ENCODE data around the gene TNFRSF8. TPM values are rescaled to one million over a fixed set of nuclear protein-coding genes. Genes with fewer than 3 reads are reported as not detected.

Gene TNFRSF8
- polyA plus RNA-seq, 2 of the 4 experiments (the other 2 are of a cell fraction), result 0.05 TPM; not detected in 1

DNA sequence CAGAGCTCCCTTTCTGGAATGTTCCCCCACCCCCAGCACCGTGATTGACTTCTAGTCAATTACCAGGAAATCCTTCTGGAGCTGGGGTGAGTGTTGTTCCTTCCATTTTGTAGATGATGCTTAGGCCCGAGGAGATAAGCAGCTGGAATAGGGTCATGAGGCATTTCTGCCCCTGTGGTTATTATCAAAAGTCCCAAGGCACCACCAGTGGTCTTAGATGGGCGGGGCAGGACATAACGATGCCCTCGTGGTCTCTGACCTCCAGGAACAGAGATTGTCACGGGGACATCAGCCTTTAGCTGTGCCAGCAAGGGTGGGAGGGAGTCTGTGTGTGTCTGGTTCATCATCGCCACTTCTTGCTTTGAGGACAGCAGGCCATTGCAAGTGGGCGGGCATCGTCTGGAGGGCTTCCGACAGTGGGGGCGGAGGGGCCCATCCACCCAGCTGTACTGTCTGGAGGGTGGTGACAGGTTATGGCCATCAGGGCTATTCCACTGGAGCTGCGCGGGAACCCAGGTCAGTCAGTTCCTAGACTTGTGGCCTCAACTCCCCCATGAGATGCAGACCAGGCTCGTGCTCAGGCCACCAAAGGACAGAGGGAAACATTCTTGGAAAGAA lies 22.6 kb downstream of the TNFRSF8 start:
- Histone ChIP-seq H3K9me3 (no peaks in the 10 kb centered on the region), H3K27ac (no peak overlapping the region), H3K4me2 (no peak overlapping the region), H3K4me1 (no peaks in the 10 kb centered on the region), H3K4me3 (no peak overlapping the region)
- 69% methylated on average over 4 of the region's 14 CpGs for WGBS (ENCODE audit: missing lambda C conversion rate)
- ATAC-seq (no peak), FAIRE-seq (no peak), DNase-seq (ENCODE audit: low read depth in 1 of 2, low spot score in 1 of 2) (no peak)
- TF ChIP-seq, protein P1, sequence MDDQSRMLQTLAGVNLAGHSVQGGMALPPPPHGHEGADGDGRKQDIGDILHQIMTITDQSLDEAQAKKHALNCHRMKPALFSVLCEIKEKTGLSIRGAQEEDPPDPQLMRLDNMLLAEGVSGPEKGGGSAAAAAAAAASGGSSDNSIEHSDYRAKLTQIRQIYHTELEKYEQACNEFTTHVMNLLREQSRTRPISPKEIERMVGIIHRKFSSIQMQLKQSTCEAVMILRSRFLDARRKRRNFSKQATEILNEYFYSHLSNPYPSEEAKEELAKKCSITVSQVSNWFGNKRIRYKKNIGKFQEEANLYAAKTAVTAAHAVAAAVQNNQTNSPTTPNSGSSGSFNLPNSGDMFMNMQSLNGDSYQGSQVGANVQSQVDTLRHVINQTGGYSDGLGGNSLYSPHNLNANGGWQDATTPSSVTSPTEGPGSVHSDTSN (IDR thresholded peaks at IDR 0.05), result no peak
- no peak for TF ChIP-seq HOXA7 (CRISPR knock-in tag; IDR thresholded peaks at IDR 0.05)
- no peak for TF ChIP-seq POLR2AphosphoS2 (conservative IDR thresholded peaks at IDR 0.05; ENCODE audit: low read length)
- TF ChIP-seq, protein P2, sequence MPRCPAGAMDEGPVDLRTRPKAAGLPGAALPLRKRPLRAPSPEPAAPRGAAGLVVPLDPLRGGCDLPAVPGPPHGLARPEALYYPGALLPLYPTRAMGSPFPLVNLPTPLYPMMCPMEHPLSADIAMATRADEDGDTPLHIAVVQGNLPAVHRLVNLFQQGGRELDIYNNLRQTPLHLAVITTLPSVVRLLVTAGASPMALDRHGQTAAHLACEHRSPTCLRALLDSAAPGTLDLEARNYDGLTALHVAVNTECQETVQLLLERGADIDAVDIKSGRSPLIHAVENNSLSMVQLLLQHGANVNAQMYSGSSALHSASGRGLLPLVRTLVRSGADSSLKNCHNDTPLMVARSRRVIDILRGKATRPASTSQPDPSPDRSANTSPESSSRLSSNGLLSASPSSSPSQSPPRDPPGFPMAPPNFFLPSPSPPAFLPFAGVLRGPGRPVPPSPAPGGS (IDR thresholded peaks at IDR 0.05), result no peak
- TF ChIP-seq, protein P3, sequence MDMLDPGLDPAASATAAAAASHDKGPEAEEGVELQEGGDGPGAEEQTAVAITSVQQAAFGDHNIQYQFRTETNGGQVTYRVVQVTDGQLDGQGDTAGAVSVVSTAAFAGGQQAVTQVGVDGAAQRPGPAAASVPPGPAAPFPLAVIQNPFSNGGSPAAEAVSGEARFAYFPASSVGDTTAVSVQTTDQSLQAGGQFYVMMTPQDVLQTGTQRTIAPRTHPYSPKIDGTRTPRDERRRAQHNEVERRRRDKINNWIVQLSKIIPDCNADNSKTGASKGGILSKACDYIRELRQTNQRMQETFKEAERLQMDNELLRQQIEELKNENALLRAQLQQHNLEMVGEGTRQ (IDR thresholded peaks at IDR 0.05), result no peak
- TF ChIP-seq NPAS2 (CRISPR knock-in tag; IDR thresholded peaks at IDR 0.05; ENCODE audit: borderline replicate concordance), result no peak
- TF ChIP-seq RARB (CRISPR knock-in tag; IDR thresholded peaks at IDR 0.05), result no peak
- CTCF ChIA-PET, result interaction anchor here (0.6 to 1.2 kb wide), 2 partner anchors 19 to 67 kb away, joined by 4 read pairs; no protein-coding TSS in a partner anchor
- POLR2A ChIA-PET, result no interaction called here

DNA sequence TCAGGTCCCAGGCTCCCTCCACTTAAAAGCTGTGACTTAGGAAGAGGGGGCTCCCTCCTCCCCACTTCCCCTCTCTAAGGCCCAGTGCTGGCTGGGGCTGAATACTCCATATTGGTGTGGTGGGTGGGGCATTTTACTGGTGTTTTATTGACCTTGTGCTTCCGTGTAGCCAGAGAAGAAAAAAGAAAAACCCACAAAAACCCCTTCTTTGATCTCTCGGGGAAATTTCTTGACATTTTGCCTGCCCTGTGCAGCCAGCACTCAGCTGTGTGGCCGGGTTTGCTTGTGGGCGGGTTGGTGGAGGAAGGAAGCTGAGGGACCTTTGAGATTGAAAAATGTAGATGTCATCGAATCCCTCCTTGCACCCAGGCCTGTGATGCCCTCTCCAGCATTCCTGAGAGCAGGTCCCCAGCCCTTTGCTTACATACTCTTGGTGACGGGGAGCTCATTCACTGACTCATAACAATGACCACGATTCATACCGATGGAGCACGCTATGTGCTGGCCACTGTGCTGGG lies 24.8 kb downstream of the TNFRSF8 start:
- FAIRE-seq (no peak), DNase-seq (ENCODE audit: low read depth in 1 of 2, low spot score in 1 of 2) (no peak), ATAC-seq (no peak)
- TF ChIP-seq EHMT2 (IDR thresholded peaks at IDR 0.05; ENCODE audit: low read depth), result no peak
- CTCF ChIA-PET, result interaction anchor here (0.6 to 1.4 kb wide), 2 partner anchors 8 to 45 kb away, joined by 3 read pairs; no protein-coding TSS in a partner anchor
- Histone ChIP-seq H3K4me2 (no peak overlapping the region), H3K9me3 (no peaks in the 10 kb centered on the region), H3K4me3 (no peak overlapping the region), H3K27ac (no peak overlapping the region), H3K4me1 (no peaks in the 10 kb centered on the region)
- POLR2A ChIA-PET, result no interaction called here
- 64% methylated on average over 9 of the region's 9 CpGs for WGBS (ENCODE audit: missing lambda C conversion rate)

DNA sequence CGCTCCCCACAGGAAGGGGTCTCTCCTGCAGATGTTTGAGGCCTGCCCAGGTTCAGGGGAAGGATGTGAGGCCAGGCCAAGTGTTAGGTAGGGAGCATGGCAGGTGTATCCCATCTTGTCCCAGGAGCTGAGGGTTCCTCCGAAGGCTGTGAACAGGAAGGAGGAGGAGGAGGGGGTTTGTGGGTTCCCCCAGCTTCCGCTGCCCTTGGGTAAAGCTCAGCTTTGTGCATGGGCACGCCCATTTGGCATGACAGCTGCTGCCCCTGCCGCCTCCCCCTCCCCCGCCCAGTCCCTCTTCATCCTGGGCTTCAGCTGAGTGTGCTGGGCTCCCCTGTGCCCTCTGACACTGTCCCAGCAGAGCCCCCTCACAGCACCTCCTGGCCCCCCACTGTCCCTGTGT lies 25.5 kb downstream of the TNFRSF8 start:
- CTCF ChIA-PET, result interaction anchor here (0.6 to 1.4 kb wide), 2 partner anchors 9 to 168 kb away, joined by 3 read pairs; no protein-coding TSS in a partner anchor

More for the DNA sequence above, 25.5 kb downstream of the TNFRSF8 start:
- no peak overlapping the region for H3K27ac ChIP-seq
- 70% methylated on average over 2 of the region's 6 CpGs for WGBS (ENCODE audit: missing lambda C conversion rate)
- no peak for TF ChIP-seq EP300 (IDR thresholded peaks at IDR 0.05)
- TF ChIP-seq FOSL2 (IDR thresholded peaks at IDR 0.05), result no peak
- no peak for TF ChIP-seq FOSL2 (CRISPR knock-in tag; IDR thresholded peaks at IDR 0.05)
- TF ChIP-seq, protein P4, sequence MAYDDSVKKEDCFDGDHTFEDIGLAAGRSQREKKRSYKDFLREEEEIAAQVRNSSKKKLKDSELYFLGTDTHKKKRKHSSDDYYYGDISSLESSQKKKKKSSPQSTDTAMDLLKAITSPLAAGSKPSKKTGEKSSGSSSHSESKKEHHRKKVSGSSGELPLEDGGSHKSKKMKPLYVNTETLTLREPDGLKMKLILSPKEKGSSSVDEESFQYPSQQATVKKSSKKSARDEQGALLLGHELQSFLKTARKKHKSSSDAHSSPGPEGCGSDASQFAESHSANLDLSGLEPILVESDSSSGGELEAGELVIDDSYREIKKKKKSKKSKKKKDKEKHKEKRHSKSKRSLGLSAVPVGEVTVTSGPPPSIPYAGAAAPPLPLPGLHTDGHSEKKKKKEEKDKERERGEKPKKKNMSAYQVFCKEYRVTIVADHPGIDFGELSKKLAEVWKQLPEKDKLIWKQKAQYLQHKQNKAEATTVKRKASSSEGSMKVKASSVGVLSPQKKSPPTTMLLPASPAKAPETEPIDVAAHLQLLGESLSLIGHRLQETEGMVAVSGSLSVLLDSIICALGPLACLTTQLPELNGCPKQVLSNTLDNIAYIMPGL (CRISPR knock-in tag; IDR thresholded peaks at IDR 0.05; ENCODE audit: borderline replicate concordance), result no peak
- TF ChIP-seq NFE2L2 (conservative IDR thresholded peaks at IDR 0.05; ENCODE audit: low read length), result no peak
- no peak for TF ChIP-seq HOXA7 (CRISPR knock-in tag; IDR thresholded peaks at IDR 0.05)
- no peak for TF ChIP-seq NR3C1 (IDR thresholded peaks at IDR 0.05)
- no peak for TF ChIP-seq EHMT2 (IDR thresholded peaks at IDR 0.05; ENCODE audit: low read depth)
- no peak for TF ChIP-seq HOXB5 (CRISPR knock-in tag; IDR thresholded peaks at IDR 0.05)
- TF ChIP-seq, protein P3 (IDR thresholded peaks at IDR 0.05), result no peak
- TF ChIP-seq, protein P5, sequence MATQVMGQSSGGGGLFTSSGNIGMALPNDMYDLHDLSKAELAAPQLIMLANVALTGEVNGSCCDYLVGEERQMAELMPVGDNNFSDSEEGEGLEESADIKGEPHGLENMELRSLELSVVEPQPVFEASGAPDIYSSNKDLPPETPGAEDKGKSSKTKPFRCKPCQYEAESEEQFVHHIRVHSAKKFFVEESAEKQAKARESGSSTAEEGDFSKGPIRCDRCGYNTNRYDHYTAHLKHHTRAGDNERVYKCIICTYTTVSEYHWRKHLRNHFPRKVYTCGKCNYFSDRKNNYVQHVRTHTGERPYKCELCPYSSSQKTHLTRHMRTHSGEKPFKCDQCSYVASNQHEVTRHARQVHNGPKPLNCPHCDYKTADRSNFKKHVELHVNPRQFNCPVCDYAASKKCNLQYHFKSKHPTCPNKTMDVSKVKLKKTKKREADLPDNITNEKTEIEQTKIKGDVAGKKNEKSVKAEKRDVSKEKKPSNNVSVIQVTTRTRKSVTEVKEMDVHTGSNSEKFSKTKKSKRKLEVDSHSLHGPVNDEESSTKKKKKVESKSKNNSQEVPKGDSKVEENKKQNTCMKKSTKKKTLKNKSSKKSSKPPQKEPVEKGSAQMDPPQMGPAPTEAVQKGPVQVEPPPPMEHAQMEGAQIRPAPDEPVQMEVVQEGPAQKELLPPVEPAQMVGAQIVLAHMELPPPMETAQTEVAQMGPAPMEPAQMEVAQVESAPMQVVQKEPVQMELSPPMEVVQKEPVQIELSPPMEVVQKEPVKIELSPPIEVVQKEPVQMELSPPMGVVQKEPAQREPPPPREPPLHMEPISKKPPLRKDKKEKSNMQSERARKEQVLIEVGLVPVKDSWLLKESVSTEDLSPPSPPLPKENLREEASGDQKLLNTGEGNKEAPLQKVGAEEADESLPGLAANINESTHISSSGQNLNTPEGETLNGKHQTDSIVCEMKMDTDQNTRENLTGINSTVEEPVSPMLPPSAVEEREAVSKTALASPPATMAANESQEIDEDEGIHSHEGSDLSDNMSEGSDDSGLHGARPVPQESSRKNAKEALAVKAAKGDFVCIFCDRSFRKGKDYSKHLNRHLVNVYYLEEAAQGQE (IDR thresholded peaks at IDR 0.05), result no peak
- no peak for TF ChIP-seq CHD2 (IDR thresholded peaks at IDR 0.05; ENCODE audit: low read length, partially characterized antibody)
- no peak for FAIRE-seq
- no peak overlapping the region for H3K4me3 ChIP-seq
- H3K4me1 ChIP-seq, result no peaks in the 10 kb centered on the region
- DNase-seq (ENCODE audit: low read depth in 1 of 2, low spot score in 1 of 2), result no peak
- no peak for ATAC-seq
- POLR2A ChIA-PET, result no interaction called here
- H3K4me2 ChIP-seq, result no peak overlapping the region
- H3K9me3 ChIP-seq, result no peaks in the 10 kb centered on the region

Data from A549 (cell line).